ENCODE data around the gene MYO5B.

DNA sequence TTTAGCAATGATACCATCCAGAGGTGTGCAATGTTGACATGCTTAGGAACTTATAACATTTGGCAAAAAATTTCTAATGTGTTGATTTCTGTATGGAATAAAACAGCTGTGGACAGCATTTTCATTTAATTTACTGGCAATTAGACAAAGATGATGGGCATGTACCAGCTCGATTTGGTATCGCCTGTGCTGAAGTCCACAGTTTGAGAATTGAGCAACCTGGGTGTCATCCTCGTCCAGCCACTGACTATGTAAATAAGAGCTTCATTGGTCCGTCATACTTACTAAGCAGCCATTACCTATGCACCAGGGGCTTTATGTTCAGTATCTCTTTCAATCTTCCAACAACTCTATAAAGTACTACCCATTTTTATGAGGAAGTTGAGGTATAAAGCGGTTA, 357.1 kb downstream of the MYO5B start:
- TF ChIP-seq, protein P1, sequence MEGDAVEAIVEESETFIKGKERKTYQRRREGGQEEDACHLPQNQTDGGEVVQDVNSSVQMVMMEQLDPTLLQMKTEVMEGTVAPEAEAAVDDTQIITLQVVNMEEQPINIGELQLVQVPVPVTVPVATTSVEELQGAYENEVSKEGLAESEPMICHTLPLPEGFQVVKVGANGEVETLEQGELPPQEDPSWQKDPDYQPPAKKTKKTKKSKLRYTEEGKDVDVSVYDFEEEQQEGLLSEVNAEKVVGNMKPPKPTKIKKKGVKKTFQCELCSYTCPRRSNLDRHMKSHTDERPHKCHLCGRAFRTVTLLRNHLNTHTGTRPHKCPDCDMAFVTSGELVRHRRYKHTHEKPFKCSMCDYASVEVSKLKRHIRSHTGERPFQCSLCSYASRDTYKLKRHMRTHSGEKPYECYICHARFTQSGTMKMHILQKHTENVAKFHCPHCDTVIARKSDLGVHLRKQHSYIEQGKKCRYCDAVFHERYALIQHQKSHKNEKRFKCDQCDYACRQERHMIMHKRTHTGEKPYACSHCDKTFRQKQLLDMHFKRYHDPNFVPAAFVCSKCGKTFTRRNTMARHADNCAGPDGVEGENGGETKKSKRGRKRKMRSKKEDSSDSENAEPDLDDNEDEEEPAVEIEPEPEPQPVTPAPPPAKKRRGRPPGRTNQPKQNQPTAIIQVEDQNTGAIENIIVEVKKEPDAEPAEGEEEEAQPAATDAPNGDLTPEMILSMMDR (conservative IDR thresholded peaks at IDR 0.05; ENCODE audit: low read length) = no peak
- no peak for TF ChIP-seq EZH2phosphoT487 (IDR thresholded peaks at IDR 0.05; ENCODE audit: borderline replicate concordance, low read depth, low read length)
